Measurements from ENCODE around the gene PKN2.

PKN2 gene

DNA sequence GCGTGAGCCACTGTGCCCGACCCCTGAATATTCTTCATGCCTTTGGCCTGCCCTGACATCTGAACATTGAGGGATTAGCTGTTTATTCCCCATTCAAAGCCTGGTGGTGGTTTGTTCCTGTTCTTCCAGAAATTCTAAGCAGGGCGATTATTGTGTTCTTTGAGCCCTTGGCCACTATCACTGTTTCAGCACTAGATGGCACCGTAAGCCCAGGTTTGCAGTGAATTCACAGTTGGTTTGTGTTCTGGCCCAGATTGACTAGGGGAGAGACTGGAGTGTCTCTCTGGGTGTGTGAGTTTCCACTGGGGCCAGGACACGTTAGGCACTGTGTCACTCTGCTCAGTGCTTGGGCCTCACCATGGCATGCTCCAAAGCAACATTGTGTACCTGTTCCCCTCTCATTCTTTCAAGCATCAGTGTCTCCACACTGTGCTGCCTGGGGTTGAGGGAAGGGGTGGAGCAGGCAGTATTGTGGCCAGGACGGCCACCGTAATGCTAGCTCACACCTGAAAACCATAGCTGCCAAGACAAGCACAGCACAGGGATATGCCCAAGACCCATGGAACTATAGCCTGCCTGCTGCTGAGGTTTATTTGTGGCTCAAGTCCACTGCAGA, 52.7 kb downstream of the PKN2 start:
- no peak for DNase-seq

DNA sequence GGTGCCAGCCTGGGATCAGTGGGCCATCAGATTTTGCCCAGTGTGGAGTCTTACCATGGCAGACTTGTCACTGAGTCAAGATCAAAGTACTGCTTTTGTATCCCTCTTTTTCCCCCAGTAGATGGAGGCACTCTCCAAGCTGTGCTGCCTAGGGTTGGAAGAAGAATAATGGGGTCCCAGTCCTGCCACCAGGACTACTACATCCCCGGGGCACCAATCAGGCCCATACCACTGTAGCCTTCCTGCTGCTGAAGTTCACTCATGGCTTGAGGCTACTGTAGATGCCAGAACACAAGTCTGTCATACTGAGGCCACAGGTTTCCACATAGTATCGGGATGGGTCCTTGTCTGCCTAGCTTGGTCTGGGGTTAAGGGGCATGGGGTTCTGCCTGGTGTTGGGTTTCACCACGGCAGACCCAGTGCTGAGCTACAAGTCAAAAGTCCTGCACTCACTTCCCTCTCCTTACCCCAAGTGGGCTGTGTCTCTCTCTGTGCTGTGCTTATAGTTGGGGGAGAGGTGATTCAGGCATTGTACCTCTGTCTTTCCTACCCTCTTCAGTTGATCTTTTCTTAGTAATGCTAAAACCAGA, 53.4 kb downstream of the PKN2 start:
- no peak for DNase-seq

DNA sequence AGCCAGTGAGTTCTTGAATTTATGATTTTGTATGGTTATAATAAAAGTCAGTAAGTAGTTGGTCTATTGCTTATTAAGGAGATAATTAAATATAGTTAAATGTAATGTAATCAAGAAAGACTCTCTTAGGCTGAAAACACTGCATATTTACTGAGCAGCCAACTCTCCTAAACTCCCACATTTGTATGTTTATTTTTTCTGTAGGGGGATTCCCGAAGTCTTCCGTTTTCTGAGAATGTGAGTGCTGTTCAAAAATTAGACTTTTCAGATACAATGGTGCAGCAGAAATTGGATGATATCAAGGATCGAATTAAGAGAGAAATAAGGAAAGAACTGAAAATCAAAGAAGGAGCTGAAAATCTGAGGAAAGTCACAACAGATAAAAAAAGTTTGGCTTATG, 56.7 kb downstream of the PKN2 start:
- no peak for DNase-seq

DNA sequence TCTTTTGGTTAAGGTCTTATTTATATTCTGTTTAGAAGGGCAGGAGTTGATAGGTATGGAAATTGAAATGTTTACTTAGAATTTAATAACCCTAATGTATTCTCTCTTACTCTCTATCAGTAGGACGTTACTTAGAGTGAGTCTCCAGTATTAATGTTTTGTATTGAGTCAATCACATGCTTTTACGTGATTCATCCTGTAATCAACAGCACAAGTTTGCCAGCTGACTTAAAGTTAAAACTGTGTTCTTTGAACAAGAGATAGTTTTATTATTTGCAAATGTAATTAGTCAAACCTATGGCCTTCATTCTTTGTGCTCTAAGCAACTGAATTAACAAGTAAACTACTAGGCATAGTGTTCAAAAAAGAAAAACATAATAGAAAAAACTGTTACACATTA, 57.3 kb downstream of the PKN2 start:
- no peak for DNase-seq

DNA sequence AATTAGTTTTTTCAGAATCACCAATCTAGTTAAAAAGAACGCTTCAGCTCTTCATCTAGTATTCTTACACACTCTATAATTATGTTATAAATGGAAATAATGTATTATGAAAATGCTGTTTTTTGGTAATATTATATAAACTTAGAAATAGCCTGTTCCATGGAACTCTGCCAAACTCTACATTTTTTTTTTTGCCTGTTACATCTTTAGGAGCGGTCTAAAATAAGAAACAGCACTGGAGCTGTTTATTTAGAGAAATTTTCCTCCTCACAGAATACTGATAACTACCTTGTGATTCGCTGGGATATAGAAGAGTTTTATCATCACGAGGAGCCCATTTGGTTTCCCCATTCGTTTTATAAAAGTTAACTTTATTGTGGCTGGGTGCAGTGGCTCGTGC, 58.5 kb downstream of the PKN2 start:
- no peak for DNase-seq

DNA sequence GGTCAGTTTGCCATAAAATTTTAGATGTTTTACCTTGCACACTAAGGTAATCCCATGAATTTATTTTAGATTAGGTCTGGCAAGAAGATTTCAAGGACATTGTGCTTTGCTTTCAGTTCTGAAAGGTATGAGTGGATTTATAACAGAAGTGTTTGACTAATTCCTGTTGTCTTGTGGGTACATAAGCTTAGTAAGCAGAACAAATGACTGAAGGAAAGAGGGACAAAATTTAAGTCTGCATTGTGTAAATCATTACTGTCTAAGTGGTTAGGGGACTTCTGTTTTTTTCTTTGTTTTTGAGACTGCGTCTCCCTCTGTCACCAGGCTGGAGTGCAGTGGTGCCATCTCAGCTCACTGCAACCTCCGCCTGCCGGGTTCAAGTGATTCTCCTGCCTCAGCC, 60.1 kb downstream of the PKN2 start:
- no peak for DNase-seq

DNA sequence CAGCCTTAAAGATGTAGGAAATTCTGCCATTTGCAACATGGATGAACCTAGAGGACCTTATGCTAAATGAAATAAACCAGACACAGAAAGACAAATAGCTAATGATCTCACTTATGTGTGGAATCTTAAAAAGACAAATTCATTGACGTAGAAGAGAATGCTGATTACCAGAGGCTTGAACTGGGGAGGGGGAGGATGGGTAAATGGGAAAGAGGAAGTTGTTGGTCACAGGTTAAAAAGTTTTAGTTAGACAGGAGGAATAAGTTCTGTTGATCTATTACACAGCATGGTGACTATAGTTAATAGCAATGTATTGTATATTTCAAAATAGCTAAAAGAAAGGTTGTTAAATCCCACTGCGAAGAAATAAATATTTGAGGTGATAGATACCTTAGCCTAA, 62.8 kb downstream of the PKN2 start:
- no peak for DNase-seq

DNA sequence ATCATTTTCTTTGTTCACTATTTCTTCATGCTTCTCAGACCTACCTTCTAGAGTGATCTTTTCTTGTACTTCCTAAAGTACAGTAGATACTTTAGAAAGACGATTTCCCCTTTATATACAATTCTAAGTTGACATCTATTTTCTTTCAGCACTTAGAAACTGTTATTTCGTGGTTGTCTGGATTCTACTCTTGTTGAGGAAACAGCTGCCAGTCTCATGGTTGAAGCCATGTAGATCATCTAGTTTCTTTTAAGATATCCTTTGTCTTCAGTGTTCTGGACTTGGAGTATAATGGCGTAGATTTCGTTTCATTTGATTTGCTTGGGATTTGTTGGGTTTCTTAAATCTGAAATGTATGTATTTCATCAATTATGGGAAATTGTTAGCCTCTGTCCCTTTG, 67.6 kb downstream of the PKN2 start:
- DNase-seq: no peak

DNA sequence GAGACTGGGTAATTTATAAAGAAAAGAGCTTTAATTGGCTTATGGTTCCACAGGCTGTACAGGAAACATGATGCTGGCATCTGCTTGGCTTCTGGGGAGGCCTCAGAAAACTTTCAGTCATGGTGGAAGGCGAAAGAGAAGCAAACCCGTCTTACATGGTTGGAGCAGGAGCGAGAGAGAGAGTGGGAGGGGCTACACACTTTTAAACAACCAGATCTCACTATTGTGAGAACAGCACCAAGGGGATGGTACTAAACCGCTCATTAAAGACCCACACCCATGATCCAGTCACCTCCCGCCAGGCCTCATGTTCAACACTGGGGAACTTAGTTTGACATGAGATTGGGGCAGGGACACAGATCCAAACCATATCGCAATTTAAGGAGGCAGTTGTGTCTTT, 69.4 kb downstream of the PKN2 start:
- DNase-seq: no peak

DNA sequence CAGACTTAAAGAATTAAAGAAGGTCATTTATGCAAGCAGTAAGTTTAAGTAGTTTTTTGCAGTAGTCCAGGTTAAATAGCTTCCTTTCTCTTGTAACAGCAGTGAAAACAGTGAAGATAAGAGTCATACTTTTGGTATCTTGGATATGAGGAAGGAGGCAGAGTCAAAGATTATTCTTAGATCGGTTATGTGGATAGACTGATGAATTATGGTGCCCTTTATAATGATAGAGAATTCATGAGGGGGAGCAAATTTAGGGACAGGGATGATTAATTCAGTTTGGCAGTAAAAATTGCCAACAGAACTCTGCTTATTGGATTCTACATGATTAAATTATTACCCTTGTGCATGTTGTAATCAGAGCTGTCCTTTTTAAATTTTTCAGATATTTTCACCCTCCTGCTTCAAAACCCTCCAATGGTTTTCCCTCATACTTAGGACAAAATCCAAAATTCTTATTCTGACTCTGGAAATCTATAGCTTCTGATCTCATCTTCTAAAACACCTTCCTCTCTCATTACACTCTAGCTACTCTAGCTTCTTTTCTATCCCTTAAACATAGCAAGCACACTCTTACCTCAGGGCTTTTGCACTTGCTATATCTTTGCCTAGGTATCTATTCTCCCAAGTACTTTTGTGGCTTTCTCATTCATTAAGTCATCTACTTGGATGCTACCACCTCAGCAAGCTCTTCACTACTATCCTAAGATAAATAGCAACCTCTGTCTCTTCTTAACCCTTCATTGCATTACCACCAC, 79.8 kb downstream of the PKN2 start:
- no peak for DNase-seq

DNA sequence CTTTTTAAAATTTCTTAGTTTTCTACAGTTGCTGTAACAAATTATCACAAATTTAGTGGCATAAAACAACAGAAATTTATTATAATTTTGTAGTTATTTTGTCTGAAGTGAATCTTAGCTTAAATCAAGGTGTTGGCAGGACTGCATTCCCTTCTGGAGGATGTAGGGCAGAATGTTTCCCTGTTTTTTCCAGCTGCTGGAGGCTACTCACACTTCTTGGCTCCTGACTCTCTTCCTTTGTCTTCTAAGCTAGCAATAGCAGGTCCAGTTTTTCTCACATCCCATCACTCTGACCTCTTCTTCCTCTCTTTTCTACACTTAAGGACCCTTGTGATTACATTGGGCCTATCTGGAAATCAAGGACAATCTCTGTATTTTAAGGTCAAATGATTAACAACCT, 84.1 kb downstream of the PKN2 start:
- no peak for DNase-seq

DNA sequence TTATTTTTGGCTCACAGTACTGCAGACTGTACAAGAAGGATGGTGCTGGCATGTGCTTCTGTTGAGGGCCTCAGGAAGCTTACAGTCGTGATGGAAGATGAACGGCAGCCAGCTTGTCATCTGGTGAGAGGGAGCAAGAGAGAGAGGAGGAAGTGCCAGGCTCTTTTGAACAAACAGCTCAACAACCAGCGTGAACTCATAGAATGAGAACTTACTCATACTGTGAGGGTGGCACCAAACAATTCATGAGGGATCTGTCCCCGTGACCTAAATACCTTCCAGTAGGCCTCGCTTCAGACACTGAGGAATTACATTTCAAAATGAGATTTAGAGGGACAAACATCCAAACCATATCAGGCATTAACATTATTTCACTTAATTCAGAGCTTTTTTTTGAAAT, 84.7 kb downstream of the PKN2 start:
- DNase-seq: no peak

DNA sequence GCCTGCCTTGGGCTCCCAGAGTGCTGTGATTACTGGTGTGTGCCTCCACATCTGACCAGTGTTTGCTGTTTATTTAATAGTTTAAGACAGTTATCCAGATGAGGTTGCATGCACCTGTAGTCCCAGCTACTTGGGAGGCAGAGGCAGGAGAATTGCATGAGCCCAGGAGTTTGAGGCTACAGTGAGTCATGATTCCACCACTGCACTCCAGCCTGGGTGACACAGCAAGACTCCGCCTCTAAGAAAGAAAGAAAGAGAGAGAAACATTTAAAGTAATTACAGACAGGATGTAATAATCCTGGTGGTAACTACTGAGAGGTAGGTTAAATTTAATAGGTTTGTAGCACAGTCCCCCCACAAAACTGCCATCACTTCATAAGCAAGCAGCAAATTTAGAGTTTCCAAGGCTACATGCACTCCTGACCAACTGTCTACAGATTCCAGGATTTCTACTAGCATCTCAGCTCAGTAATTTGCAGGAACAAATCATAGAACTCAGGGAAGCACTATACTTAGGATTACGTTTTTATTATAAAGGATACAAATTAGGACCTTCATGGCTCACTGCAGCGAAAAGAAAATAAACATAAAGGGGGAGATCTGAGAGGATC, 89.6 kb downstream of the PKN2 start:
- no peak for DNase-seq

DNA sequence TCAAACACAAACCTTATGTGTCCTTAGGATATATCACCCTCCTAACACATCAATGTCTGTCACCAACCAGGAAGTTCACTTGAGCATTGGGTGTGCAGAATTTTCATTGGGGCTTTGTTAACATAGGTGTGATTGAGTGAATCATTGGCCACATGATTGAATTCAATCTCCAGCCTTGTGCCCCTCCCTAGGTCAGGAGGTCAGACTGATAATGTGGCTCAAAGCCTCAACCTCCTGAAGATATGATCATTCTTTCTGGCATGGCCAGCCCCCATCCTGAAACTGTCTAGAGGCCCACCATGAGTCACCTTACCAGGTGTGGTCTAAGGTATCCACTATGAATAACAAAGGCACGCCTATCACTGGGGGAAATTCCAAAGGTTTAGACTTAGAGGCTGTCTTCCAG, 90.1 kb downstream of the PKN2 start:
- no peak for DNase-seq

DNA sequence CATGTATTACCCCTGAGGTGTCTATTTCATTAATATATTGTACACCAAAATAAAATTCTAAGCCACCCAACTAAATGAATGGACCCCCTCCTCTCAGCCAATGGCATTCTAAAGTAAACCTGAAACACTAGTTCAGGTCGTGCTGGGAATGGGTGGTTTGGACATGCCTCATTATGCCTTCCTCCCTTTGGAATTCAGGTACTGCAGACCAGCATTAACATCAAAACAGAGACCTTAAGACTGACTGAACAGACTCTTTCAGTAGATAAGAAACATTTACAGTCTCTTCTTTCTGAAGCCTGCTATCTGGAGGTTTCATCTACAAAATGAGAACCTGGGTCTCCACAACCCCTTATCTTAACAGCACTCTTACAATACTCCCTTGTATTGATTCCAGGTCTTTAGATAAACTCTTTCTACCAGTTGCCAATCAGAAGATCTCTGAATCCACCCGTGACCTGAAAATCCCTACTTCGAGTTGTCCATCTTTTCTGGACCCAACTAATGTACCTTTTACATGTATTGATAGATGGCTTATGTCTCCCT, 93.6 kb downstream of the PKN2 start:
- no peak for DNase-seq

DNA sequence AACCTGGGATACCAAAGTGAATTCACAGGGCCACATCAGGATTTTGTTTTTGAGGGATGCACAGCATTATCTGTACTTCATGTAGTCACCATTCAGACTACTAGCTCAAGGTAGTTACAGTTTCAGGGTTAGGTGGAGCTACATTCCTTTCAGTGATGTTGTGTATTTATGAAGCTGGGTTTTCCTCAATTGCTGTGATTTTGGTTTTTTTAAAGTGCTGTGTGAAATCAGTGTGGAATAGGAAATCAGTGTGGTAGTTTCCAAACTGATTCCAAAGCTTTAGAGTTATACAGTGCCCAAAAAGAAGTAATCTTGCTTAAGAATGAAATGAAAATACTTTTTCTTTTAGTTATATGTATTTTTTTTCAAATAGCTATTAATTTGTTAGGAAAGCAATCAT, 95.8 kb downstream of the PKN2 start:
- no peak for DNase-seq

DNA sequence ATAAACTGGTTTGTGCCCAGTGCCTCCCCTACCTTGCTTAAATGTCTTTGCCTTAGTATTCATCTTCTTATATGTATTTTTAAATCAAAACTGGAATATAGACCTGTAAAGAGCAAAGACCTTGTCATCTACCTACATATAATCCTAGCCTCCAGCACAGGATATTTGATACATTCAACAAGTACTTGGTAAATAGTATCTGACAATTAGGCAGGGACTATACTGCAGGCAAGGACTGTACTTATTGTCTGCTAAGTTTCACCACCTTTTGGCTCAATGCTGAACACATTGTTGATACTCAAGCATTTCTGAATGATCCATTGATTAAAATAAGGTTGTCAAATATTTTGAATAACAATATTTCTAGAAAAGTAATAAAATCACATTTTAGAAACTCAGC, 96.4 kb downstream of the PKN2 start:
- peak; percentile 17 for DNase-seq

DNA sequence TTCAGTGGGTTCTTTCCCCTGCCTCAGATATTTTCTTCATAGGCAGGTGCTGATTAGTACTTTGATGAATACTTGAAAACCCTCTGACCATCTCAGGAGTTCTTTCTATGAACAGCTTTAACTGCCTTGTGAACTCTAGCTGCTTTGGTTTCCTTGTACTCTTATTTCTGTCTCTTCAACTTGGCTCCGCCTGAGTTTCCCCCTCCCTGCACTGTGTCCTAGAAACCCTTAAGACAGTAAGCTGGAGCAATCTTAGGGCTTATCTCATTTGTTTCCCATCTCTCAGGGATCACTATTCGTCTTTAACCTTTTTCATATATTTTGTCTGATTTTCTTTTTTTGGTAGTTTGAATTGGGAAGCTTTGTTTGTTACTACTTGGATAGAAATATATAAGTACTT, 99.1 kb downstream of the PKN2 start:
- no peak for DNase-seq

DNA sequence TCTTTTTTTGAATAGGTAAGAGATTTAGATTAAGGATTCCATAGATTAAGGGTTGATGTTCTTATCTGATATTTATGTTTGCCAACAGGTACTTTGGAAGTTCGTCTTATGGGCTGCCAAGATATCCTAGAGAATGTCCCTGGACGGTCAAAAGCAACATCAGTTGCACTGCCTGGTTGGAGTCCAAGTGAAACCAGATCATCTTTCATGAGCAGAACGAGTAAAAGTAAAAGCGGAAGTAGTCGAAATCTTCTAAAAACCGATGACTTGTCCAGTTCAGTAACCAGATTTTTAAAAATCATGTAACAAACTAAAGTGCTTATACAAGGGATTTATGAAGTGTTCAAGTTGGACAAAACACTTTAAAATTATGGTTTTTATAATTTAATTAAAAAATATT, 100.5 kb downstream of the PKN2 start:
- no peak for DNase-seq

DNA sequence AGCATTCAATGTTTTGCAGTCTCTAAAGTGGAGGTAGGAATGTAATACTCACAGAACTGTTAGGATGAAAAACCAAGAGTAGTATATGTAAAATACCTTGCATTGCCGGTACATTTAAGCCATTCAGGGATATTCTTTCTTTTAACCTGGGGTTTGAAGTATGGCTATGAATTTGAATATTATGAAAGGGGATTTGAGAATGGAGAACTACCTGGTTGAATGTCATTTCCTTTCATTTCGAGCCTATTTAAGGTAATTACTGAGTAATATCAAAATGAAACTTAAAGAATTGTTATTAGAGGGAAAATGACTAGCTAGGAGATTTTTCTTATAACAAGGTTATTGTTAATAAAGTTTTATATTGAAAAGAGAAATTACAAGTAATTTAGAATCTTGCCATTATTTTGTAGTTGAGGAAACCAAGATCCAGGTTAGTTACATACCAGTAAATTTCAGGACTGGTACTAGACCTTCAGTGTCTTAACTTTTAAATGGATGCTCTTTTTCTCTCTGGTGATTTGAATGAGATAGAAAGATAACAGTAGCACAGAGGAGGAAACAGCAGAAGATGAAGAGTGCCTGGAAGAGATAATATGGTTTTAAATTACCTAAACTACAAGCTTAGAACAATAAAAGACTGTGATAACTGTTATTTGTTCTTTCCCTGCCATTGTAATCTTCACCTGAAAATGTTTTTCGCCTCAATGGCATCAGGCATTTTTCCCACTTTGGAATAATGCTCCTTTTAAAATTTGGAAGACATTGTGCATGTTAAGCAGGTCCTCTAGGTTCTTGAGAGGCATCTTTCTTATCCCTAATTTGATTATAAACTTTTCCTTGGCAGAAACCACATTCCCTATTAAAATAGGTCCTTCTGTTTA, 103.2 kb downstream of the PKN2 start:
- no peak for DNase-seq

DNA sequence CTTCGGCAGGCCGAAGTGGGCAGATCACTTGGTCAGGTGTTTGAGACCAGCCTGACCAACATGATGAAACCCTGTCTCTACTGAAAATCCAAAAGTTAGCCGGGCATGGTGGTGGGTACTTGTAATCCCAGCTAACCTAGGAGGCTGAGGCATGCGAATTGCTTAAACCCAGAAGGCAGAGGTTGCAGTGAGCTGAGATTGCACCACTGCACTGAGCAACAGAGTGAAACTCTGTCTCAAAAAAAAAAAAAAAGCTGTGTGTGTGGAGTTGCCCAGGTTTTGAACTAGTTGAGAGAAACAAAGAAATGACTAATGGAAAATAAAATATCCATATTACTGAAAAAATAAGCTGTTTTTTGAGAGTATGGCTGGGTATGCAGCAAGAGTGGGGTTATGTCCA, 107.1 kb downstream of the PKN2 start:
- DNase-seq: no peak

DNA sequence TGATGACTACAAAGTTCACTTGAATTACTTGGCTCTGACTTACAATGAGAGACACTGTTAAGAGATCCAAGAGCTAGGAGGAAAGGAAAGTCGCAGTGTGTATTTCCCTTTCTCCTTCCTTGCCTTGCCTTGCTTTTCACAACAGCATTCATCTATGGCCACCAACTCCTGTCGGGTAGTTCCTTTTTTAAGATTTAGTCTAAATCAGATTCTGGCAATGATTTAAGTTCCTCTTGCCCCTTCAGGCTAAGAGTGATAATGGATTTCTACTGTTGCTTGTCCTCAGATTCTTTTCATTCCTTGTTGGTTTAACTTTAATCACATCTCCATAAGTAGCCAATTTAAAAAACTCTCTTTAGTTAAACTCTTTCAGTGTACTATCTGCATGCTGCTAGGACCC, 115.4 kb downstream of the PKN2 start:
- no peak for DNase-seq
